ENCODE results near the gene ERGIC2.

The ERGIC2 gene

DNA sequence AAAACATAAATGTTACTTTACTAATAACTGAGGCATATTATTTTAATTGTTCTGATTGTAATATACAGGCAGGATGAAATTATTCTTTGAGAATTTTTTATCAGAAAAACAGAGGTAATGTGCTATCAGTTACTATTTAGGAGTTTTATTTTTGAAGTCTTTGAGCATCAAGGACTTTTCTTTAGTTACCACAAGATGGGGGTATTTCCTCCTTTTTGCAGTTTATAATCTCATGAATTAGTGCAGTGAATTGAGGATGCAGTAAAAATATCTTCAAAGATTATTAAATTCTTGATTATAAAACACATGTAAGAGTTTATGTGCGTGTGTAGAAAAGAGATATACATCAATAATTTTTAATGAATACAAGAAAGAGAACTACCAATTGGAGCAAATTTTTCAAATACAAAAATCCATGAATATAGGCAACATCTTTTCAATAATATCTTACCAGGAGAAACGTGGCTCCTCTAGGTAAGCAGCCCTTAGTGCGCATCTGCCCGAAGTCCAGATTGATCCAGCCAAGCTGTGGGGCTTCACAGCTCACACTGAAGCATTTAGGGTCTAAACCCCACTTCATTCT lies 71.6 kb downstream of the ERGIC2 start:
- TF ChIP-seq, protein P1, sequence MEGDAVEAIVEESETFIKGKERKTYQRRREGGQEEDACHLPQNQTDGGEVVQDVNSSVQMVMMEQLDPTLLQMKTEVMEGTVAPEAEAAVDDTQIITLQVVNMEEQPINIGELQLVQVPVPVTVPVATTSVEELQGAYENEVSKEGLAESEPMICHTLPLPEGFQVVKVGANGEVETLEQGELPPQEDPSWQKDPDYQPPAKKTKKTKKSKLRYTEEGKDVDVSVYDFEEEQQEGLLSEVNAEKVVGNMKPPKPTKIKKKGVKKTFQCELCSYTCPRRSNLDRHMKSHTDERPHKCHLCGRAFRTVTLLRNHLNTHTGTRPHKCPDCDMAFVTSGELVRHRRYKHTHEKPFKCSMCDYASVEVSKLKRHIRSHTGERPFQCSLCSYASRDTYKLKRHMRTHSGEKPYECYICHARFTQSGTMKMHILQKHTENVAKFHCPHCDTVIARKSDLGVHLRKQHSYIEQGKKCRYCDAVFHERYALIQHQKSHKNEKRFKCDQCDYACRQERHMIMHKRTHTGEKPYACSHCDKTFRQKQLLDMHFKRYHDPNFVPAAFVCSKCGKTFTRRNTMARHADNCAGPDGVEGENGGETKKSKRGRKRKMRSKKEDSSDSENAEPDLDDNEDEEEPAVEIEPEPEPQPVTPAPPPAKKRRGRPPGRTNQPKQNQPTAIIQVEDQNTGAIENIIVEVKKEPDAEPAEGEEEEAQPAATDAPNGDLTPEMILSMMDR (IDR thresholded peaks at IDR 0.05; ENCODE audit: borderline replicate concordance, control extremely low read depth, extremely low read depth, insufficient read depth, missing control alignments): no peak
- DNase-seq (ENCODE audit: low spot score): no peak
- in situ Hi-C loops (cut with MboI; ENCODE audit: low sequenced_read_pairs, unreplicated experiment): no loop called here

DNA sequence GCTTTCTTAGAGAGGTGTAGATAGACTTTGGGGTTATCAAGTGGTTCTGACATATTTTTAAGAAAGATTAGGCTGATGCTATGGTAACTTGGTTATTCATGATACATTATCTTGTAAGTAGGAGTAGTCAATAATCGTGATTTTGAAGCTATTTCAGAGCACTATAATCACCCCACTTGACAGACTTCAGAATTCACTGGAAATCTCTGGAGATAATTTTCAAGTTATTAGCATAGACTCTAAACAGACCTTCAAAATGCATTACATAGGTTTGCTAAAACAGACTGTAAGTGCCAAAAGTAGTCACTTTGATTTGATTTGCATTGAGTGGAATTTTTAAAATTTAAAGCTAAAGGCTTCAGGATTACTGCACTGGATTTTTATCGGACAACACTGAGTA lies 74.3 kb downstream of the ERGIC2 start:
- in situ Hi-C loops (cut with MboI; ENCODE audit: low sequenced_read_pairs, unreplicated experiment): no loop called here
- TF ChIP-seq, protein P1 (IDR thresholded peaks at IDR 0.05; ENCODE audit: borderline replicate concordance, control extremely low read depth, extremely low read depth, insufficient read depth, missing control alignments): no peak

DNA sequence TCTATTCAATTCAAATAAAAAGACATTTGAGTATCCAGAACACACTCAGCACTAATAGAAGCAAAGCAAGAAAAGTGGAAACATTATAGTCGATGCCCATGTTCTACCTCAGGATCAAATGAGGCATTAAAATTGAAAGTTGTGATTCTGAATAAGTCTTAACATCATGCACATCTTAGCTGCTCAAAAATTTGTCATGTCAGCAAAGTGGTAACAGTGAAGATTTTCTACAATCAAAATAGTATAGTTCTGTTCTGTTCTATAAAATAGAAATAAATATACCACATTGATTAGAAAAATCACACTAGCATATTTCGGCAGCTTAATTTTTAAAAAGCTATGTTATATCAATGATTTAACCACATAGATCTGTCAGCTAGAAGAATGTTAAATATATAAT lies 74.7 kb downstream of the ERGIC2 start:
- in situ Hi-C loops (cut with MboI; ENCODE audit: low sequenced_read_pairs, unreplicated experiment): no loop called here
- no peak for DNase-seq (ENCODE audit: low spot score)
- TF ChIP-seq, protein P1 (IDR thresholded peaks at IDR 0.05; ENCODE audit: borderline replicate concordance, control extremely low read depth, extremely low read depth, insufficient read depth, missing control alignments): no peak

More for the DNA sequence above, 74.3 kb downstream of the ERGIC2 start:
- no peak for DNase-seq (ENCODE audit: low spot score)

- in situ Hi-C loops (cut with MboI; ENCODE audit: low sequenced_read_pairs, unreplicated experiment): no loop called here
- no peak for DNase-seq (ENCODE audit: low spot score)
- TF ChIP-seq, protein P1 (IDR thresholded peaks at IDR 0.05; ENCODE audit: borderline replicate concordance, control extremely low read depth, extremely low read depth, insufficient read depth, missing control alignments): no peak
Measured at GRCh38 chr12:29304388-29304787, 76.6 kb downstream of the ERGIC2 start.

DNA sequence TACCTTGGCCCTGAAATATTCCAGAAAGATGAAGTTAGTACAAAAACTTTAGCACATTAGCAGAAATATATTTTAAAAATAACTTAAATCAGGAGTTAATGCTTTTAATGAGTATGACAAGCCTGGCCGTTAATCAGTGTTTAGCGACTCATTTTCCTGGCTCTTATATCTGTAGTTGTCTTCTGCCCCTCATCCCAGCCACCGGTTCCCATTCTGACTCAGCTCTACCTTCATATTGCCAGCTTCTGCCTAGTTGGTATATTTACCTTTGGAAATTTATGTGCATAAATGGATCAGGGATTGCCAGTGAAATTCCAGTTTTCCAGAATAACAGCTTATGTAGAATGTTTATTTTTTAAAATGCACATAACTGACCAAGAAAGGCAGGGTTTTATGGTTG lies 79.9 kb downstream of the ERGIC2 start:
- in situ Hi-C loops (cut with MboI; ENCODE audit: low sequenced_read_pairs, unreplicated experiment): no loop called here
- TF ChIP-seq, protein P1 (IDR thresholded peaks at IDR 0.05; ENCODE audit: borderline replicate concordance, control extremely low read depth, extremely low read depth, insufficient read depth, missing control alignments): no peak
- DNase-seq (ENCODE audit: low spot score): no peak

DNA sequence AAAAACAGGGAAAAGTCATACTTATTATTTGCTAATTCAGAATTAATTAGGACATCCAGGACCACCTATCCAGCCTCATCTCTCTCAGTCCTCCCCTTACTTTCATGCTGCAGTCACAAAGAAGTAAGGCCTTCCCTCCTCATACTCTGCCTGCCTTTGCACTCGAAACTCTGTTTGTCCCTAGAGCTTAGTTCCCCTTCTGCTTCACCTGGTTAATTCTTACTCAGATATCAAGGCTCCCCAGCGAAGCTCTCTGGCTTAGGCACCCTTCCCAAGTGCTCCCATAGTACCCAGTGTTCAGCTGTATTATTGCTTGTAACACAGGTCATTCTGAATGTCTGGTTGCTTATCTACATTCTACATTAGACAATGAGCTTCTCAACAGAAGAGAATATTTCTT lies 81.3 kb downstream of the ERGIC2 start:
- in situ Hi-C loops (cut with MboI; ENCODE audit: low sequenced_read_pairs, unreplicated experiment): no loop called here
- TF ChIP-seq, protein P1 (IDR thresholded peaks at IDR 0.05; ENCODE audit: borderline replicate concordance, control extremely low read depth, extremely low read depth, insufficient read depth, missing control alignments): no peak
- no peak for DNase-seq (ENCODE audit: low spot score)

Measured in GM13976 (cell line).